ENCODE measurements around the gene OCRL.

- no peak for TF ChIP-seq EZH2phosphoT487 (IDR thresholded peaks at IDR 0.05; ENCODE audit: insufficient read depth, low read depth)
- no peak for TF ChIP-seq EZH2 (IDR thresholded peaks at IDR 0.05; ENCODE audit: insufficient read depth, poor library complexity, severe bottlenecking)
These were observed 59.4 kb downstream of the OCRL start for GRCh38 chrX:129599499-129599898.
